Measurements from ENCODE around the gene DCDC2C. TPM values are rescaled to one million over a fixed set of nuclear protein-coding genes. Genes with fewer than 3 reads are reported as not detected.
"Not testable (repeated sequence)": the region's sequence is repeated elsewhere in the genome, so short reads cannot be mapped to it uniquely, and the experiment has no call there.

The DCDC2C gene
- total RNA-seq, 1 experiment from 2014 or later, result not detected

DNA sequence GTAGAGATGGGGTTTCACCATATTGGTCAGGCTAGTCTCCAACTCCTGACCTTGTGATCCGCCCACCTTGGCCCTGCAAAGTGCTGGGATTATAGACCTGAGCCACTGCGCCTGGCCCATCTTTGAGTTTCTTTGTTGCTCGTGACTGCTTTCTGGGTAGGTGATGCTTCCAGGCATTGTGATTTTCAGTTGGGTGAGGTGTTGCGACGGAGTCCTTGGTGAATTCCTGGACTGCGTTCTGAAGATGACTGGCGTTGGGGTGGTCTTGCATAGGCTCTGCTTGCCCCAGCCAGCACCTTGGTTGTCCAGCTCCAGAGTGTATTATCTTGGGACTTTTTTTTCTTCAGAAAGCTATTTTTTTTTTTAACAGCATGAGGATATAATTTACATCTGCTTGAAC lies 103.4 kb downstream of the DCDC2C start:
- no peak for DNase-seq (ENCODE audit: extremely low read depth, low read depth)

DNA sequence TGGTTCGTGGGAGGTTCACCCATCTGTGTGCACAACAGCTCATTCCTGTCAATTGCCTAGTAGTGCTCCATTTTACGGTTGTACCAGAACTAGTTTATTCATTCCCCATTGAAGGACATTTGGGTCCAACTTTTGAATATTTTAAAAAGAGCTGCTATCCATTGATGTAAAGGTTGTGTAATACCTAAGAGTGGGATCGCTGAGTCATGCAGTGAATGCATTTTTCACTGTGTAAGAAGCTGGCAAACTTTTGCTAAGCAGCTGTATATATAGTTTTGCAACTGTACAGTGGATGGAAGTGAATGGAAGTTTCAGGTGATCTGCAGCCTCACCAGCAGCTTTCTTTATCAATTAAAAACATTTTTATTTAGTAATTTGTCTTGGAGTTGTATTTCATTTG lies 104.5 kb downstream of the DCDC2C start:
- DNase-seq (ENCODE audit: extremely low read depth, low read depth), result peak; percentile 32

DNA sequence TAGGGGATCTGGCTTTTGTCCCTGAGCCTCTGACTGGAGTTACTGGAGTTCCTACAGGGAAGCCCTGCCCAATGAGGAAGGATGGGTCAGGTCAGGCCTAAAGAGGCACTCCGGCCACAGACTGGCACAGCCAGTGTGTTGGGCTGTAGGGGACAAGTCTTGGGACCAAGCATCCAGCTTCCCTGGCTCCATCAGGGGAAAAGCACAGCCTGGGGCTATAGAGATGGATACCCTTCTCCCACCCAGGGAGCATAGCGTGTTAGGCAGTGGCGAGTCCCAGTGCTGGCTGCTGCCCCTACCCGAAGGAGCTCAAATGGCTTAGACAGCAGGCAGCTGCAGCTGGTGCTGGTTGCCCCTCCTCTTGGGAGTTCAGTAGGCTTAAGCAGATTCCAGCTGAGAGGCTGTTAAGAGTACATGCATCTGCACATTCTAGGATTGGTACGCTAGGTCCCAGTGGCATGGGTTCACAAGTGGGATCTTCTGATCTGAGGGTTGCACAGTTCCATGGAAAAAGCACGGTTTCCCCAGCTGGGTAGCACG lies 111.4 kb downstream of the DCDC2C start:
- no peak for DNase-seq (ENCODE audit: extremely low read depth, low read depth)

DNA sequence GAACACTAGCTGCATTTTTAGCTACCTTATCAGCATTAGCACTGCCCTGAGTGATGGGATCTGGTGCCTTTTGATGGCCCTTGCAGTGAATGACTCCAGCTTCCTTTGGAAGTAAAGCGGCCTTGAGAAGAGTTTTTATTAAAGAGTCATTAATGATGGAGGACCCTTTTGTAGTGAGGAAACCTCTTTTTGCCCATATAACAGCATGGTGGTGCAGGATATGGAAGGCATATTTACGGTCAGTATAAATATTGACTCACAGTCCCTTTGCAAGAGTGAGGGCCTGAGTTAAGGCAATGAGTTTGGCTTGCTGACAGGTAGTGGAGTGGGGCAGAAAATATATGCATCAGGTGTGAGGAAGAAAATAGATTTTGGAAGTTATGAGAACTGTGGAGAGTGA lies 113.8 kb downstream of the DCDC2C start:
- not testable (repeated sequence) for DNase-seq (ENCODE audit: extremely low read depth, low read depth)

DNA sequence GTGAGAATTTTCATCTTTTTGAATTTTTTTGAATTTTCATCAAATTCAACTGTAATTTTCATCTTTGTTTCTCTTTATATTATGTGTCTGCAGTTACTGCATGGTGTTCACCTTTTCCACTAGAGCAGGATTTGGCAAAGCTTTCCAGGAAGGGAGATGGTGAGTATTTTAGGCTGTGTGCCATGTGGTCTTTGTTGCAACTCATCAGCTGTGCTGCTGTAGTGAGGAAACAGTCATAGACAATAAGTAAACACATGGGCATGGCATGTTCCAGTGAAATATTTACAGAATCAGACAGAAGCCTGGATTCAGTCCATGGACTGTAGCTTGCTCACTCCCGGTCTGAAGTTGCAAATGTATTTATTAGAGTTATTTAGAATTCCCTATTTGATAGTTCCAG lies 120.4 kb downstream of the DCDC2C start:
- no peak for DNase-seq (ENCODE audit: extremely low read depth, low read depth)

DNA sequence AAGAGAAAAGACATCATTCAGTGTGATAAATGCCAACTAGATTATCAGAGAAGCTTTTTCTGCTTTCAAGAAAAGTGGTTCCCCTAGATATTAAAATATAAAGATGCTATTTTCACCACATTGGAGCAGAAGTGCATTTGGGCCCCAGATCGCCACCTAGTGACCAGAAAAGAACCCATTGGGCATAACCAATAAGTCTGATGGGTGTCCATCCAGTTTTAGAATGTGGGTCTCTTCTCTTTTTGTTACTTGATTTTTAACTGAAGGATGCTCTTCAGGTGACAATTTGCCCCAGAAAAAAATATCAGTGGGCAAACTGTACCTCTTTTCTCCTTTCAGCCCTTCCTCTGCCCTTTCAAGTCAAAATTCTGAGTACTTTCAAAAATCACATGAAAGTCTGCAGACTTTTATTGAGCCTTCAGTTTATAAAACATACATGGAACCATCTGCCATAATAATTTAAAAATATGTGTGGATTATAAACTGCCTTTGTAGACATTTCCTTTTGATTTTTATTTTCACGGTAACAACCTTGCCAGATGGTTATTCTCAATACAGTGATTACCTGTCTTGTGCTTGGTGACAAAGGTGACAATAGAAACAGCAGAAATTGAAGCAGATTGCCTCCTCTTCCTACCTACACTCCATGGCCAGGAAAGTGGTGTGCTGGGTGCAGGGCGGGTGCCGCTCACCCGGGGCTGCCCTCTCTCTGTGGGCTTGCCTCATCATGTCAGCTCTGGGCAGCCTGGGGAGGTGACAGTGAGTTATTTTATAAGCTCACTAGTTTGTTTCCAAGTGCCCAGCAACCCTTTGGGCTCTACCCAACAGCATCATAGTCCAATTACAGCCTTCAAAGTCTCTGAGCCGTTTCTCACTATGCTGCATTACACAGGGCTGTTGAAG lies 124.5 kb downstream of the DCDC2C start:
- peak; percentile 26 for DNase-seq (ENCODE audit: extremely low read depth, low read depth)

DNA sequence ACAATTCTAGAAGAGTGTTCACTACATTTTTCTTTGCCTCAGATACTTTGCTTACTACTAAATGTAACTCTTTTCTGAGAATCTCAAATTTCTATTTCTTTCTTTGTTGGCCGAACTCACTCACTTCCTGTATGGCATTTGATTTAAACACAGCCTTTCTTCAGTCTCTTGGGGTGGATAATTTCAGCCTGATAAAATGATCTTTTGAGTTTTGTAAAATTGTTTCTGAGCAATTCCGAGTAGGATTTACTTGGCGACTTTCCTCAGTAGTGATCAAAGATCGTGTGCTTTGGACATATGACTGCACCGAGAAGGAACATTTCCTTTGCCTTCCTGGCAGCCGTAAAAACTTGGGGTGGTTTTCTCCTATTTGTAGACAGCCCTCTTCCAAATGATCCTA lies 127.4 kb downstream of the DCDC2C start:
- no peak for DNase-seq (ENCODE audit: extremely low read depth, low read depth)

DNA sequence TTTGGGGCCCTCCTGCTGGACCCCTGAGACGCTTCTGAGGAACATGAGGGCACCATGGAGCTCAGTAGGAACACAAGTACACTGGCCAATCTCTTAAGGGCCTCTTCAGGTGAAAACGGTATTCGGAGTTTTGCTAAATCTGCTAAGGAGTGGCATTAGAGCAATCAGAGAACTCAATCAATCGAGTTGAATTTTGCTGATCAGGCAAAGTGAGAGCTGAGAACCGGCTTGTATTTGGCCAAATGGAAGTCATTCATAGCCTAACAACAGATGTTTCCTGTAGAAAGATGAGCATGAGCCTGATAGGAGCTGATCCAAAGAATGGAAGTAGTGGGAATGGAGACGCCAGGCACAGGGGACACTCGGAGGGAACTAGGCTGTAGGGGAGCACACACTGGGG lies 133.7 kb downstream of the DCDC2C start:
- no peak for DNase-seq (ENCODE audit: extremely low read depth, low read depth)

DNA sequence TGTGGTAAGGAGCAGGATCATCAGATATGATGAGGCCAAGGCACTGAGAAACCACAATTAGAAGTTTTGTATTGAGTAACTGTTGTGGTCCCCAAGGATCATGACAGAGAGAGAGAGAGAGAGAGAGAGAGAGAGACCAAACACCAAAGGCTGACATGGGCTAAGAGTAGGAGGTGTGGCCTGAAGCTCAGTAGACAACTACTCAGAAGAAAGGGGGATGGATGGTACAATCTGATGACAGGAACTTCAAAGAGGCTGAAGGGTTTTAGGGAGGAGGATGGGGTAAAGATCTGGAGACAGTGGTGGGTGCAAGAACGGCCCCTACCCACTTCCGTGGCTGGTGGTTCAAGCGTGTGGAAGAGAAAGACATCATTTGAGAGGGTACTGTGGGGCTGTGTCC lies 135.0 kb downstream of the DCDC2C start:
- DNase-seq (ENCODE audit: extremely low read depth, low read depth), result no peak

DNA sequence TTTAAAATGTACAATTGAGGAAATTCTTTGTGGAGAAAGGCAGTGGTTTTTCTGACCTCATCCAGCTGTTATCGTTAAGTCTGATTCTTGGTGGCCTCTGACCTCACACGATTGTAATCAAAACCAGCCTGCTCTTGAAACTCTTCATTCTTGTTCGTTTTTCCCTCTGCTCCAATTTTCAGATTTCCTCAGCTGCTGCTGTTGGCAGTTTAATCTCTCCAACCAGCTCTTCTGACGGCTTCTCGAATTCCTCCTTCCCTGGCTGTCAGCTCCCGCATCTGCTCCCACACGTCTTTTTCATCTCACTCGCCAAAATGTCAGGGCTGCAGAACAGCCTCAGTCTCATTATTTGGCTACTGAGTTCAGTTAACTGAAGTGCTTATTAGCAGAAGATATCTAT lies 136.1 kb downstream of the DCDC2C start:
- DNase-seq (ENCODE audit: extremely low read depth, low read depth), result no peak

DNA sequence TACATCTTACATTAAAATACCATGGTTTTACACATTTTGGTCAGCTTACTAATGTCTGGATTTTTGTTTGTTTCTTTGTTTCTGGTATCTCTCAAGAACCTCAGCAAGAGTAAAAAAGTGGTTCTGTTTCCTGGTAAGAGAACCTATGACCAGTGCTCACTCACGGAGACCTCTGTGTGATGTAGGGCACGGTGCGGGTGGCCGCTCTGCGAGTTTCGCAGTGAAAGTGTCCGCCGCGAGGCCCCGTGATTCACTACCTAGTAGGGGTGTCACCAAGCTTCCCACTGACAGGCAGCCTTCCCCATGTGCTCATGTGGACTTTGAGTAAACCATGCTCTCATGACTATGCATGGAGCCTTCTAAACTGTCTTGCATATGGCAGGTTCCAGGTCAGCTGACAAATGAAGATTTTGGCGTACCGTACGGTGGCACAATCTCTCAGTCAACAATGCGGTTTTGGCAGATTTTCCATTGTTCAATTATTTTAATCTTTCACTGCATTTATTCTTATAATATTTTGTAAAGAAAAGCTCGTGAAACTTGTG lies 137.3 kb downstream of the DCDC2C start:
- no peak for DNase-seq (ENCODE audit: extremely low read depth, low read depth)

DNA sequence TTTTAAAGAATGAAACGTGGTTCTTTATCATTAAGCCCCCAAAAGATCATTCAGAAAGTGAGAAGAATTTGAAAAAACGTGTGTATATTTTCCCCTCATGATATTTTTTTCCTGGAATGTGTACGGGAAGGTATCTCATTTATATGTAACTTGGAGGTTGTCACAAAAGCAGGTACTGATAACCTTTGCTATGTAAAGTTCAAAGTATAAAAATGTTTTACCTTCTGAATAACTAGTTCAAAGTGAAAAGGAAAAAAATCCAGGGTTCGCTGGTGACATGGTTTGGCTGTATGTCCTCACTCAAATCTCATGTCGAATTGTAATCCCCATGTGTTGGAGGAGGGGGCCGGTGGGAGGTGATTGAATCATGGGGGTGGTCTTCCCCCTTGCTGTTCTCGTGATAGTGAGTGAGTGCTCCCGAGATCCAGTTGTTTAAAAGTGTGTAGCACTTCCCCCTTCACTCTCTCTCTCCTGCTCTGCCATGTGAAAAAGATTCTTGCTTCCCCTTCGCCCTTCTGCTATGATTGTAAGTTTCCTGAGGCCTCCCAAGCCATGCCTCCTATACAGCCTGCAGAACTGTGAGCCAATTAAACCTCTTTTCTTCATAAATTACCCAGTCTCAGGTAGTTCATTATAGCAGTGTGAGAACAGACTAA lies 144.2 kb downstream of the DCDC2C start:
- DNase-seq (ENCODE audit: extremely low read depth, low read depth), result no peak

DNA sequence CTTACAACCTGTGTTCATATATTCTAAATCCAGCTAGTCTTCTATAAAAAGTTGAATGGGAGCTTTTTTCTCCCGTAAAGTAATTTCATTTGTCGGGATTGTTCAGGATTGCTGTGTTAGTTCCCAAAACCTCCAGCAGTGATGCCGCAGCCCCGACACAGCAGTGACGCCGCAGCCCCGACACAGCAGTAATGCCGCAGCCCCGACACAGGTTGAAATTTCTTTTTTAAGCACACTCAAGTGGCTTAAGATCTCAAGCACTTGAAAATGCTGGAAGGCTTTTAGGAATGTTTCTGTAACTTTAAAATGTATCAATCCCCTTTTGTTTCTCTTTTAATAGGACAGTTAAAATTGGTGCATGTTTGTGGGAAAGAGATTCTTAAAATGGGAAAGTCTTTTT lies 145.4 kb downstream of the DCDC2C start:
- no peak for DNase-seq (ENCODE audit: extremely low read depth, low read depth)

DNA sequence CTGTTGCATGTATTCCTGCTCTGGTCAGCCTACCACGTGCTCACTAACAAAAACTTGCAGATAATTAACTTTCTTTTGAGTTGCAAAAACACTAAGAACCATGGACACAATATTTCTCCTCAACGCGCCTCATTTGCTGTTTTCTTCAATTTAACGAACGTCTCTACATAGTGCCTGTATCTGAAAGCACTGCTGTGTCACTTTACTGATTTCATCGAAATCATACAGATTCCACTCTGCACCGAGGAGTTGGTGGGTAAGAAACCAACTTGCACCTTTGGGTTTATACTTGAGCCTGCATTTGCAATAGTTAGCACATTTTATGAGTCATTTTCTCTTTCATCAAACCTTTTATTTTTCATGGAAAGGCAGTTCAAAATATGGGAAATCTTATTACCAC lies 145.8 kb downstream of the DCDC2C start:
- DNase-seq (ENCODE audit: extremely low read depth, low read depth), result no peak

DNA sequence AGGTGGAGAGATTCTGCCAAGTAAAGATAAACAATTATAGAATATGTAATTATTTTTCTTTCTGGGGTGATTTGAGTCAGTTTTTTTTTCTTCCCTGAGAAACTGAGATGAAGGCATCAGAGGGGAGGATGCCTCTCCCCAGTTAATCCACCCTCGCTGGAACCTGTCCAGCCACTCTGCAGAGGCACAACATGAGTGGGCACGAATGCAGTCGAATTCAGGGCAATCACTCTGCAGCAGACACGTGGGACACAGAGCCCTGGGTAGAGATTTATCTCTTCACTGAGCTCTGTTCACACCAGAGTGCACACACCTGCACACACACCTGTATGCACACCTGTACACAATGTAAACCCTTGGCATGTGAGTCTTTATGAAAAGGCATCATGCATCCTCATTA lies 154.2 kb downstream of the DCDC2C start:
- no peak for DNase-seq (ENCODE audit: extremely low read depth, low read depth)

DNA sequence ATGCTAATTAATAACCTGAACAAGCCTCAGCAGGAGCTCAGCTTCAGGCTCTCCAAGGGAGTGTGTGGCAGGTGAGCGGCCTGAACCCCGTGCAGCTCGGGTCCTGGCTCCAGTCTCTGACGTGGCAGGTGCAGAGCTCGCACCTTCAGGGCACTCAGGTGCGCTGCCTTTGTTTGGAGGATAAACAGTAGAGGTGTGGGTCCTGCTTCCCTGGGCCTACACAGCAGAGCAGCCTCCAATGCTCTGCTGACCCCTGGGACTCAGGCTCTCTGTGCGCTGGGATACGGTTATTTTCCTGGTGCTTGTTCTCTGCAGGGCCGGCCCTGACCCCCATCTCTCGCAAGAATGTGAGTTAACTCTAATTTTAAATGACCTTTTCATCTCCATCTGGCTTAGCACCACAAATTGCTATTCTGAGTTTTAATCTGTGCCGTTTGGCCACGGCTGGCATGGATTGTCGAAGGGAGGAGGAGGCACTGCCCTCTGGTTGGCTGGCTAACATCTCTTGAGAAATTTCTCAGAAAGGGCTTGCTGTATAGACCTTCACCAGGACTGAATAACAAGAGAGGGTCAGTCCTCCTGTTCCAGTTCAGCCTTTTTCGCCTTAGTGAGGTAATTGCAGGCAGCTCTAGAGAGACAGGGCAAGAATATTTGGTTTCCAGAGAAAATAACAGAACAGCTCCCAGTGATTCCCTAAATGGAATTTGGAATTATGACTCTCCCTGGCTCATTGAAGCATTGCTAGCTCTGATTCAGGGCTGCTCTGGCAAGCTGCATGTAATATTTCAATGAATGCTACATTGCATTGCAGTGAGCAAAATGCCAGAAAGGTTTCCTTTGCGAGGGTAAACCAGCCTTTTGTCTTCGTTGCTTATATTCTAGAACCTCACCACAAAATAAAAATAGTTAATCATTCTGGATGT lies 161.8 kb downstream of the DCDC2C start:
- no peak for DNase-seq (ENCODE audit: extremely low read depth, low read depth)

DNA sequence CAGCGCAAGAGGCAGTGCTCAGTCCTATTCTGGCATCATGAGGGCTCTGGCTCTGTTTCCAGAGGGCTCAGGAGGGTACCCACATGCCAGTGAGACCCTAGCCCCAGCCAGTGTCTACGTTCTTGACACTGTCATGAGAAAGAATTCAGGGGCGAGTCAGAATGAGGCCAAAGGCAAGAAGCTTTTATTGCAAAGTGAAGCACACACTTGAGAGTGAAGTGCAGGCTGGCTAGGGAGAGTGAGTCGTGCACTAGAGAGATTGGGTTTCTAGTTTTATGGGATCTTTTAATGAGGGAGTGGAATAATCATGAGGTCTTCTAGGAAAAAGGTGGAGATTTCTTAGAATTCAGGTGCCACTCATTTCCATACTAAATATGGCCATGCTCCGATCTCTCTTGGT lies 164.1 kb downstream of the DCDC2C start:
- no peak for DNase-seq (ENCODE audit: extremely low read depth, low read depth)

DNA sequence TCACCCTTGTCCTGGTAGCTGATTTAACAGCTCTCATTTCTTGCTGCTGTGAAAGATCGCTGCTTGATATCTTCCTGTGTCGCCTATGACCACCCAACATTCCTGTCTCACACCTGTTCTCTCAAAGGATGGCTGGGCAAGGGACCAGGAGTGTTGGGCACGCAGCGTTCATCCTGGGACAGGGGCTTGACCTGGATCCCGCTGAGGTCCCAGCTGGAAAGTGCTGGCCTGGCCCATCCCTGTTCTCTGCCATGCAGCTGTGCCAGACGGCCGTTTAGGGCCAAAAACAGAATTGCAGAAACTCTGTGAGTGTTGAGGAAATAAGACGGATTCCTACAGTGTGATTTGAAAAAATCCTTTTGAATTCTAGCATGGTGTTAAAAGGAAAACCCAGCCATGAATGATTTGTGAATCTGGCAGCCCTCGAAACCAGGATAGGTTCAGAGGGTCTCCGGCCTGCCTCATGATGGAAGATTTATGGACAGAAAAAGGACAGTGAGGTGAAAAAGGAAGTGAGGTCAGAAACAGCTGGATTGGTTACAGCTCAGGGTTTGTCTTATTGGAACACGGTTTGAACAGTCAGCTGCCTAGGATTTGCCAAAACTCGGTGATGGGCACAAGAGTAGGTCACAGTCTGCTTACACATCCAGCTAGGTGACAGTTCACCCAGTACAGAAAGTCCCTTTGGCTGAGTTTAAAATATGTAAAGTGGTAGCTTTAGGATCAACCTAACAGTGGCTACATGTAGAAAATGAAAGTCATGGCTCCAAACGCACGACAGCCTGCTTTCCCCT lies 164.8 kb downstream of the DCDC2C start:
- DNase-seq (ENCODE audit: extremely low read depth, low read depth), result no peak

DNA sequence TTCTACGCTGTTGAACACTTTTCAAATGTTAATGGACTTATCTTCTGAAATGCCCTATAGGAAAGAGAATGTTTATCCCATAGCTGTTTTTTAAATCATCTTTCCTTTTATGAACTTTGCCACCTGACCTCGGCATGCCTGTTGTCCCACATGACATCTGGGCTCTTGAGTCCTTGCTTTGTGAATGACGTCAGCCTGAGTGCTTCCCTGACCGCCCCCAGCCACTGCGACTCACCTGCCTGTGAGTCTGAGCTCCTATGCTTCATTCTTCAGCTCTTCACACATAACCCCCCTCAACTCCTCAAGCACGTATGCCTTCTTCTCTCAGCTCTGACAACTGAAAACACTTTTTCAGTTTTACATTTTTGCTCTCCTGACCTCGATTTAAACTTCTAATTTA lies 166.8 kb downstream of the DCDC2C start:
- no peak for DNase-seq (ENCODE audit: extremely low read depth, low read depth)

DNA sequence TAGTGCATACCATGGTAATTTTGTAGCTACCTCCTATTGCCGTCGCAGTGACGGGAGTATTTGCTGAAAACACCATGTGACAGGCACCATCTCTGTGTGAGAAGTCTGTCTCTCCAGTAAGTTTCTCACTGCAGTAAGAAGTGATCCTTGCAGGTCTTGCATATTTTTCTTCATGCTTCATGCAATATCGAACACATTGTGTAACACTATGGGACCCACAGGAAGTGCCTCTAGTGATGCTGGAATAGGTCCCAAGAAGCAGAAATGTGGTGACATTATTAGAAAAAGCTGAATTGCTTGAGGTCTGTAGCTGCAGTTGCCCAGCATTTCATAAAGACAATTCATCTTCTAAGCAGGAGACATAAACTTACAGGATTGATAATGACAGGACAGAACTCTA lies 167.6 kb downstream of the DCDC2C start:
- no peak for DNase-seq (ENCODE audit: extremely low read depth, low read depth)

Measured in NCI-H460 (cell line).